MM.1S (cell line): Measurements from ENCODE around the gene TMPRSS3.
A peak's percentile ranks its signal among the peaks of the same experiment; 100 is the strongest.

Source experiments
- DNase-seq: peaks from one replicate; pipeline ENCODE4 v3.0.0-alpha.2; 2015
- H2AFZ ChIP-seq: fragments of 300-600 bp; sonication (generic); 2 replicates; pipeline ENCODE4 v1.6.0; 2016; ENCODE audit warnings: antibody characterized with exemption, low read length
- H3F3A ChIP-seq: fragments of 300-600 bp; sonication (generic); 2 replicates; pipeline ENCODE4 v1.6.1; 2016; ENCODE audit warnings: mild to moderate bottlenecking, antibody characterized with exemption, low read length, moderate library complexity, mixed read lengths; ENCODE audit not compliant: insufficient read depth
- H3K27ac ChIP-seq: fragments of 300-600 bp; sonication (generic); 2 replicates; pipeline ENCODE4 v1.5.1; 2016; ENCODE audit warnings: mild to moderate bottlenecking, low read length
- H3K27me3 ChIP-seq: fragments of 300-600 bp; sonication (generic); replicated peaks from 2 replicates; pipeline ENCODE4 v1.6.0; 2016; ENCODE audit warnings: low read length; ENCODE audit not compliant: insufficient read depth
- H3K36me3 ChIP-seq: fragments of 300-600 bp; sonication (generic); replicated peaks from 2 replicates; pipeline ENCODE4 v1.6.1; 2016; ENCODE audit warnings: mild to moderate bottlenecking, low read length, mixed read lengths; ENCODE audit not compliant: insufficient read depth
- H3K4me1 ChIP-seq: fragments of 300-600 bp; sonication (generic); 2 replicates; pipeline ENCODE4 v1.6.1; 2016; ENCODE audit warnings: low read length, mixed read lengths
- H3K4me2 ChIP-seq: fragments of 300-600 bp; sonication (generic); 2 replicates; pipeline ENCODE4 v1.6.0; 2016; ENCODE audit warnings: low read depth, low read length
- H3K4me3 ChIP-seq: fragments of 300-600 bp; sonication (generic); 2 replicates; pipeline ENCODE4 v1.5.1; 2016; ENCODE audit warnings: low read length, mixed read lengths
- H3K79me2 ChIP-seq: fragments of 300-600 bp; sonication (generic); 2 replicates; pipeline ENCODE4 v1.6.1; 2016; ENCODE audit warnings: mixed run types, low read length, mixed read lengths
- H3K9ac ChIP-seq: fragments of 300-600 bp; sonication (generic); 2 replicates; pipeline ENCODE4 v1.6.1; 2016; ENCODE audit warnings: low read length, mixed read lengths
- H3K9me2 ChIP-seq: fragments of 300-600 bp; sonication (generic); replicated peaks from 2 replicates; pipeline ENCODE4 v1.6.1; 2016; ENCODE audit warnings: mild to moderate bottlenecking, low read length, mixed read lengths; ENCODE audit not compliant: insufficient read depth
- H3K9me3 ChIP-seq: fragments of 300-600 bp; sonication (generic); replicated peaks from 2 replicates; pipeline ENCODE4 v1.6.1; 2016; ENCODE audit warnings: mild to moderate bottlenecking, low read length, mixed read lengths; ENCODE audit not compliant: insufficient read depth
- H4K20me1 ChIP-seq: fragments of 300-600 bp; sonication (generic); 2 replicates; pipeline ENCODE4 v1.6.1; 2016; ENCODE audit warnings: mild to moderate bottlenecking, low read length, moderate library complexity, mixed read lengths; ENCODE audit not compliant: insufficient read depth
- CTCF ChIP-seq: fragments of 300-600 bp; sonication (generic); IDR thresholded peaks from 2 replicates; pipeline ENCODE4 v1.5.1; 2016; ENCODE audit warnings: antibody characterized with exemption, low read length, mixed read lengths
- EZH2 ChIP-seq: fragments of 300-600 bp; sonication (generic); optimal IDR thresholded peaks from 2 replicates; pipeline ENCODE3; 2017; ENCODE audit warnings: low read depth, mild to moderate bottlenecking, antibody characterized with exemption, low read length, mixed read lengths
- EZH2phosphoT487 ChIP-seq: fragments of 300-600 bp; sonication (generic); IDR thresholded peaks from 2 replicates; pipeline ENCODE4 v1.6.1; 2018; ENCODE audit warnings: antibody characterized with exemption, low read length

TMPRSS3 gene

DNA sequence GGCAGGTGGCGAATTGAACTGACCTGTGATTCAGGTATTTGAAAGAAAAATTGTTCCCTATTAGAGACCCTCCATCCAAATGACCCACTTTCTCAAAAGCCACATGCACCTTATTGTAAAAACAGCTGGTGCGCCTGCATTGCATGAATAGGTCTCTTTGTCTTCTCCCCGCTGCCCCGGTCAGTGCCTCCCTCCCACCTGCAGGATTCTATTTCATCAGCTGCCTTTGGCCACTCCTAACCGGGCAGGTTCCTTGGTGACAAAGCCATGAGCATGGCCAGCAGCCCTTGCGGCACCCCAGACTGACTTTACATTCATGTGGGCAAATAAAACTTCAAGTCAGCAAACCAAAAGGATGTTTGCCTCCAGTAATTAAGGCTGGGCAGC is 6.4 kb downstream of the TMPRSS3 start:
- TF ChIP-seq CTCF (no peak), EZH2phosphoT487 (no peak), EZH2 (no peak)
- Histone ChIP-seq H3K4me2 (peak overlapping the region; percentile 61), H3K27me3 (peaks cover 85% of the 10 kb centered on the region), H3K9ac (peak overlapping the region; percentile 15; the same call in 1 of the 2 replicates), H3F3A (peaks cover 6% of the 10 kb centered on the region; the same call in 1 of the 2 replicates), H3K79me2 (no peaks in the 10 kb centered on the region), H3K9me3 (no peaks in the 10 kb centered on the region), H2AFZ (peak overlapping the region; percentile 22), H3K4me3 (peak overlapping the region; percentile 38), H3K27ac (peak overlapping the region; percentile 41; the same call in 1 of the 2 replicates), H3K4me1 (peaks cover 20% of the 10 kb centered on the region), H4K20me1 (no peaks in the 10 kb centered on the region), H3K36me3 (no peaks in the 10 kb centered on the region), H3K9me2 (no peaks in the 10 kb centered on the region)
- DNase-seq = peak; percentile 44

GRCh38 chr21:42388740-42389448 is 7.0 kb downstream of the TMPRSS3 start:
- Histone ChIP-seq H3K27ac (peak overlapping the region; percentile 41; the same call in 1 of the 2 replicates), H3K27me3 (peaks cover 87% of the 10 kb centered on the region), H3K9me3 (no peaks in the 10 kb centered on the region), H3K4me1 (peaks cover 20% of the 10 kb centered on the region), H3K4me2 (peak overlapping the region; percentile 61), H3F3A (peaks cover 6% of the 10 kb centered on the region; the same call in 1 of the 2 replicates), H3K4me3 (peak overlapping the region; percentile 38), H3K36me3 (no peaks in the 10 kb centered on the region), H3K79me2 (no peaks in the 10 kb centered on the region), H2AFZ (peak overlapping the region; percentile 22), H4K20me1 (no peaks in the 10 kb centered on the region), H3K9me2 (no peaks in the 10 kb centered on the region), H3K9ac (peak overlapping the region; percentile 15; the same call in 1 of the 2 replicates)
- peak; percentile 87 for DNase-seq
- no peak for TF ChIP-seq EZH2
- no peak for TF ChIP-seq EZH2phosphoT487
- no peak for TF ChIP-seq CTCF

DNA sequence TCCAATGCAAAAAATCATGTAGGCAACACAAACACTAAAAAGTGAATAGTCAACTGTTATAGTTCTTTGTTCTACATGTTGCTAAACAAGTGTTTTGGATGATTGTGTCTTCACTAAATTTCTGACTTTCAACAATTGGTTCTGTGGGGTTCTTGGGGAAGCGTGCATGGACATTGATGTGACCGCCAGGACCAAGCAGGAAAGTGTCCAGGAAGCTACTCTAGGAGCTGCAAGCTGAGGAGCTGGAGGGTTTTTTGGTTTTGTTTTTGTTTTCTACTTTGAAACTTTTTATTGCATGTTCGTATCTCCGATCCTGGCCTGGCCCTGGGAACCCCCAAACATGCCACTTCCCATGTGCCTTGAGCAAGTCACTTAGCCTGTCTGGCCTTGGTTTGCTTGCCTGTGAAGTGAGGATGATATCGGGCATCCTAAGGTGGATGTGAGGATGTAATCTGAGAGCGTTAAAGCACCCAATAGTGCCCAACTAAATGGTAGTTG is 8.0 kb downstream of the TMPRSS3 start:
- Histone ChIP-seq H3K9me3 (no peaks in the 10 kb centered on the region), H2AFZ (no peak overlapping the region), H3K4me1 (peaks cover 20% of the 10 kb centered on the region), H3K9me2 (no peaks in the 10 kb centered on the region), H3K36me3 (no peaks in the 10 kb centered on the region), H3K4me2 (peak overlapping the region; percentile 8; the same call in 1 of the 2 replicates), H3K27me3 (peaks cover 87% of the 10 kb centered on the region), H3K79me2 (no peaks in the 10 kb centered on the region), H4K20me1 (no peaks in the 10 kb centered on the region), H3K9ac (no peak overlapping the region), H3F3A (peaks cover 6% of the 10 kb centered on the region; the same call in 1 of the 2 replicates), H3K4me3 (no peak overlapping the region), H3K27ac (no peak overlapping the region)
- no peak for DNase-seq
- TF ChIP-seq CTCF = no peak
- no peak for TF ChIP-seq EZH2phosphoT487
- no peak for TF ChIP-seq EZH2
